HL-60 (cell line): ENCODE results near the gene KNSTRN.

Source experiments
- CTCF ChIP-seq: IDR thresholded peaks from one replicate; pipeline ENCODE4 v1.5.1; 2011; ENCODE audit warnings: low read length, control low read depth, inconsistent platforms; ENCODE audit not compliant: insufficient read depth
- REST ChIP-seq: IDR thresholded peaks from 2 replicates; pipeline ENCODE4 v1.6.1; 2012; ENCODE audit warnings: low read depth; ENCODE audit not compliant: insufficient replicate concordance

GRCh38 chr15:40397688-40398412 lies 15.3 kb downstream of the KNSTRN start:
- TF ChIP-seq CTCF (no peak), REST (no peak)
